Lower leg skin (tissue), 4 donors: ENCODE results near the gene FILIP1. TPM values are rescaled to one million over a fixed set of nuclear protein-coding genes. Genes with fewer than 3 reads are reported as not detected.

Experiments
- DNase-seq, 2 donors: peaks; one replicate each; pipeline ENCODE4 v3.0.0-alpha.2; 2019; ENCODE audit warnings: low spot score in 2 of 2
- H3K4me3 ChIP-seq: fragments of 200-600 bp; sonication (generic); 2 replicates; pipeline ENCODE4 v1.5.1; 2017; ENCODE audit warnings: mild to moderate bottlenecking, low read depth; ENCODE audit not compliant: poor library complexity, severe bottlenecking
- POLR2A ChIP-seq, 2 donors: fragments of 450-650 bp; IDR thresholded peaks; one replicate each; pipeline ENCODE4 v1.6.1; 2016 to 2017; ENCODE audit warnings: antibody characterized with exemption in 2 of 2, mild to moderate bottlenecking in 1 of 2, moderate library complexity in 1 of 2
- whole genome bisulfite sequencing, 2 donors: methylation state at CpG; one replicate each; pipeline ENCODE4 v1.1.5; 2018; 5-methylcytosine and 5-hydroxymethylcytosine counted together
- intact Hi-C: fragments of 100-400 bp; cut with DNase I; formaldehyde crosslinking; loops from one replicate; pipeline ENCODE4 v1.15.0; 2023; ENCODE audit warnings: low total_unique reads
- total RNA-seq, 4 donors: library from RNA; depleted of rRNA; stranded (reverse); fragments of >200 nt; gene quantifications; one replicate each; pipeline ENCODE4 v1.1.0, GENCODE V29; 2016
- TF ChIP-seq, protein P1 (sequence below), 3 donors: fragments of 450-650 bp; IDR thresholded peaks; one replicate each; pipeline ENCODE4 v1.5.1; 2016; ENCODE audit warnings: antibody characterized with exemption in 3 of 3, mild to moderate bottlenecking in 3 of 3, moderate library complexity in 2 of 3

The FILIP1 gene
- total RNA-seq, 4 donors from 2014 or later: 0.38 to 1.6 (median 0.92) TPM

DNA sequence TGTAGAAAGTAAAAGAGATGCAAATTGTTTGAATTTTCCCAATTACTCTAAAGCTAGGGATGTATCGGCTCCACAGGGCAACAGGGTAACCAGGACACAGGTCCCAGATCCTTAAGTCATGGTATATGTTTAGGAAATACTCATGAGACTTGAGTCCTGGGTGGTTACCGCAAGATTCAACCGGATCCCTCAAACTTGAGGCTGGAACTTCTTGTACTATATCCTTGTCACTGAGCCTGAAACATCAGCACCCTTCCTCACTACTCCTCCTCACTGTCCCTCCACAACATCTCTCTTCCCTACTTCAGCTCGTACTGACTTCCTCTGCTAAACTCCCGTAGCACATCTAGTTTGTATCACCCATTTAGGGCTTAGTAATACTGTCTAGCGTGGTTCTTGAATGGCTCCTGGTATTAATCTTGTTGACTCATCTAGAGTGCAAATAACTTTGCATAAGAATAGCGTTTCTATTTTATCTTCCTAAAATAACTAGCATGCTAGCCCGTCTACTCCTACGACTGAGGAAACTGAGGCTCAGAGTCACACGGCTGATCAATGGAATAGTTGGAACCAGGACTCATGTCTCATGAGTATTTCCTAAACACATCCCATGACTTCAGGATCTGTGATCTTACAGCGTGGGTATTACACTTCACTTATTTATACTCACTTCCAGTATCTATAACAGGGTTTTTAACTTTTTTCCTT, 72.1 kb downstream of the FILIP1 start:
- TF ChIP-seq, protein P1, sequence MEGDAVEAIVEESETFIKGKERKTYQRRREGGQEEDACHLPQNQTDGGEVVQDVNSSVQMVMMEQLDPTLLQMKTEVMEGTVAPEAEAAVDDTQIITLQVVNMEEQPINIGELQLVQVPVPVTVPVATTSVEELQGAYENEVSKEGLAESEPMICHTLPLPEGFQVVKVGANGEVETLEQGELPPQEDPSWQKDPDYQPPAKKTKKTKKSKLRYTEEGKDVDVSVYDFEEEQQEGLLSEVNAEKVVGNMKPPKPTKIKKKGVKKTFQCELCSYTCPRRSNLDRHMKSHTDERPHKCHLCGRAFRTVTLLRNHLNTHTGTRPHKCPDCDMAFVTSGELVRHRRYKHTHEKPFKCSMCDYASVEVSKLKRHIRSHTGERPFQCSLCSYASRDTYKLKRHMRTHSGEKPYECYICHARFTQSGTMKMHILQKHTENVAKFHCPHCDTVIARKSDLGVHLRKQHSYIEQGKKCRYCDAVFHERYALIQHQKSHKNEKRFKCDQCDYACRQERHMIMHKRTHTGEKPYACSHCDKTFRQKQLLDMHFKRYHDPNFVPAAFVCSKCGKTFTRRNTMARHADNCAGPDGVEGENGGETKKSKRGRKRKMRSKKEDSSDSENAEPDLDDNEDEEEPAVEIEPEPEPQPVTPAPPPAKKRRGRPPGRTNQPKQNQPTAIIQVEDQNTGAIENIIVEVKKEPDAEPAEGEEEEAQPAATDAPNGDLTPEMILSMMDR (IDR thresholded peaks at IDR 0.05): no peak
- TF ChIP-seq POLR2A (IDR thresholded peaks at IDR 0.05): no peak
- intact Hi-C loops: no loop called here
- H3K4me3 ChIP-seq: no peak overlapping the region
- 89 to 90% methylated on average over 11 of the region's 11 CpGs for WGBS, 2 donors
- DNase-seq: no peak

DNA sequence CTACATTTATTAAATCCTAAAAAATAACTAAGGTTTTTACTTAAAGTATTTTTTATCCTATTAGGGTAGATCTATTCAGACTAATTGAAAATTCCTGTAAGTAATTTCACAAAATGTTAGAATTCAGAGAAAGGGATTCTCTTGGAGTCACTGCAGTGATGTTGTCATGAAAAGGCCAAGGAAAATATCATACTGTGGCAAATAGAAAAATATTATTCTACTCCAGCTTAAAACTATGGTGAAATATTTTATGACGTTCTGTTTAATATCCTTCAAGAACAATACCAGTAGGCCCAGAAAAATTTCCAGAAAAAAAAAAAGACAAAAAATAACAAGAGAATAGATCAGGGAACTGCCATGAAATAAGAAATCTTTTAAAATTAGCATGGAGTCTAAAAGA, 73.6 kb downstream of the FILIP1 start:
- no peak overlapping the region for H3K4me3 ChIP-seq
- DNase-seq: no peak
- 65 to 74% methylated on average over 1 of the region's 1 CpG for WGBS, 2 donors
- intact Hi-C loops: no loop called here
- no peak for TF ChIP-seq POLR2A (IDR thresholded peaks at IDR 0.05)
- TF ChIP-seq, protein P1 (IDR thresholded peaks at IDR 0.05): no peak

DNA sequence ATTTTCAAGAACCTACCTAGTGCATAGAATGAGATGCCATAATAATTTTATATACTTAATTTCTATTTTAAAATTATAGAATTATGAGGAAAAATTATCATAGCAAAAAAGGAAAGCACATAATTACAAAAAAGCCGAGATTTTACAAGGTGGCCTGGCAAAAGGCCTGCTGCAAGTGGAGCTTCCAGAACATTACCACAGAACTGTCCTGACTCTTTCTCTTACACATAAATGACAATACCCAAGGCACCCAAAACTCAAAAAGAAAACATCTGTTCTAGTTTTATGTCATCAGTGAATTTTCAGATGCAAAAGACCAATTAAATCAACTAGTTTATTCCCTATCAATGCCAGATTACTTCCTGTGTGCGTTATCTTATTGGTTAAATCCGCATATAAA, 74.2 kb downstream of the FILIP1 start:
- intact Hi-C loops: no loop called here
- H3K4me3 ChIP-seq: no peak overlapping the region
- 82 to 87% methylated on average over 3 of the region's 3 CpGs for WGBS, 2 donors
- TF ChIP-seq, protein P1 (IDR thresholded peaks at IDR 0.05): no peak
- TF ChIP-seq POLR2A (IDR thresholded peaks at IDR 0.05): no peak
- no peak for DNase-seq

DNA sequence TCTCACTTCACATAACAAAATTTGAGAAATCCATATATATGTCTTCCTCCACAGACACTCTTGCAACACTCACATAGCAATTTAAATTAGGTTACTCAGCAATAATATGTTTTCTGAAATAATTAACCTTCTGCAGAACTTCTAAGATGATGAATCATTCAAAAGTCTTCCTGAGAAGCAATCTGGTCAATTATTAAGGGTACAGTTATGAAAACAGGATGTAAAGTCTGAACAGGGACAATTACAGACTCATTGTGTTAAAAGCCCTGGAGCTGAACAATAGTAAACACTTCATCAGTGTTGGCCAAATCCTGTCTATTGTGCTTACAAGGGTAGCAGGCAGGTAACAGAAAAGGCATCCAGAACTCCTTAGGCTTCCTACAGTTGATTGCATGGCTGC, 75.4 kb downstream of the FILIP1 start:
- DNase-seq: no peak
- intact Hi-C loops: no loop called here
- H3K4me3 ChIP-seq: no peak overlapping the region
- TF ChIP-seq, protein P1 (IDR thresholded peaks at IDR 0.05): no peak
- no peak for TF ChIP-seq POLR2A (IDR thresholded peaks at IDR 0.05)

DNA sequence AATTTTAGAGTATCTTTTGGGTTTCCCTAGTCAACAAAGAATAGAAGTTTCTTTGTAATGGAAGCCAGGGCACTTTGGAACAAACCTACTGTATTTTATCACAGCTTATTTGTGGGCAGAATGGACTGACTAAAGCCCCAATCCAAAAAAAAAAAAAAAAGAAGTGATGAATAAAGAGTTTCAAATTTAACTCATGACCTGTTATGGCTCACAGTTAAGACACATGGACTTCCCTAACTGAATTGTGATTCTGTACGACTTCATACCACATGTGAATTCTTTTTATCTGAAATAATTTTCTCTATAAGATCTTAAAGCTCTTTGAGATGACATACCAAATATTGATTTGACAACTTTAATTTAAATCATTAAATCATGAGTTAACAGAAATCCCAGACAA, 77.2 kb downstream of the FILIP1 start:
- TF ChIP-seq POLR2A (IDR thresholded peaks at IDR 0.05): no peak
- TF ChIP-seq, protein P1 (IDR thresholded peaks at IDR 0.05): no peak
- WGBS, 2 donors: 72 to 74% methylated on average over 1 of the region's 1 CpG
- DNase-seq: no peak
- intact Hi-C loops: no loop called here
- no peak overlapping the region for H3K4me3 ChIP-seq

DNA sequence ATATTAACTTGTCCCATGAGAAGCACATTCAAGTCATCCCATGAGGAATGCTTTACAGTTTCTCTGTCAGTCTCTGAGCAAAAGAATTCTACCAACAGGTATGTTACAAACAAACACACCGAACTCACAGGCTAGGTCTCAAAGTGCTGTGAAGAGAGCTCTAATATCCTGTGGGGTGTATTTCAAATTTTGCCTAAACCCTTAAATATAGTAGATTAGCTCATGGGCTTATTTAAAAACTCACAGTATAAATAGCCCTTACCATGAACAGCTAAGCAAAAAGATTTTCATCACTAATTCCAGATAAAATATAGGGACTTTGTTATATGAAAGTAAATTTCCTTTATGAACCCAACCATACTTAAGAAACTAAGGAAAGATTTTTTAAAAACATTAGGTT, 77.8 kb downstream of the FILIP1 start:
- TF ChIP-seq, protein P1 (IDR thresholded peaks at IDR 0.05): no peak
- TF ChIP-seq POLR2A (IDR thresholded peaks at IDR 0.05): no peak
- WGBS, 2 donors: 76 to 89% methylated on average over 1 of the region's 1 CpG

More for the DNA sequence above, 77.8 kb downstream of the FILIP1 start:
- no peak overlapping the region for H3K4me3 ChIP-seq
- intact Hi-C loops: no loop called here
- DNase-seq: no peak
